HG02852 (cell line): ENCODE results near the gene ITPR3.
"Not testable (repeated sequence)": the region's sequence is repeated elsewhere in the genome, so short reads cannot be mapped to it uniquely, and the experiment has no call there.

Source experiments
- ATAC-seq: cut with Tn5 transposase; IDR thresholded peaks from one replicate; pipeline ENCODE4 v1.9.1; 2021; ENCODE audit warnings: mild to moderate bottlenecking, moderate library complexity; ENCODE audit not compliant: unreplicated experiment

Gene ITPR3

DNA sequence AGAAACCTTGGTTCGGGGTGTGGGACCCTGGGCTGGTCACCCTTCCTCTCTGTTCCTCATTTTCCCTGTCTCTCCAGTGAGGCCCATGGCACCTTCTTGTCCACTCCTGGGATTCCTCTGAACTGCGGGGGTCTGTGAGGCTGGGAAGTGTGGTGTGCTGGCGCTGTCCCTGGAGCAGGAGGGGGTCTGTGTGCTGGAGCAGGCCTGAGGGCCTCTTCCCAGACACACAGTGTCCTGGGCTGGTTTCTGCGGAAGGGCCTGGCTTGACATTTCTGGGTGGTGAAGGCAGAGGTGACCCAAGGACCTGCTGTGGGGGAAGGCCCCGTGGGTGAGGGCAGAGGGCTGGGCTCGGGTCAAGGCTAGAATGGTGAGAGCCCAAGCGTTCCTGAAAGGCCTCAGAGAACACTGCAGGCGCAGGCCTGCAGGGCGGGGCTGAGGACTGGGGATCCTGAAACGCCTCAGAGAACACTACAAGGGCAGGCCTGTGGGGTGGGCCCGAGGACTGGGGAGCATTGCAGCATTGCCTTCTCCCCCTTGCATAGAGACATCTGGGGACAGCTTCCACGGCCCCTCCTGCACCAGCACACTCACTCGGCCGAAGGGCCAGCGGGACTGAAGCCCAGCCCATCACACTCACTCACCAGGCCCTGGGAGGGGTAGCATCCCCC, 30.5 kb upstream of the ITPR3 start:
- ATAC-seq: no peak

DNA sequence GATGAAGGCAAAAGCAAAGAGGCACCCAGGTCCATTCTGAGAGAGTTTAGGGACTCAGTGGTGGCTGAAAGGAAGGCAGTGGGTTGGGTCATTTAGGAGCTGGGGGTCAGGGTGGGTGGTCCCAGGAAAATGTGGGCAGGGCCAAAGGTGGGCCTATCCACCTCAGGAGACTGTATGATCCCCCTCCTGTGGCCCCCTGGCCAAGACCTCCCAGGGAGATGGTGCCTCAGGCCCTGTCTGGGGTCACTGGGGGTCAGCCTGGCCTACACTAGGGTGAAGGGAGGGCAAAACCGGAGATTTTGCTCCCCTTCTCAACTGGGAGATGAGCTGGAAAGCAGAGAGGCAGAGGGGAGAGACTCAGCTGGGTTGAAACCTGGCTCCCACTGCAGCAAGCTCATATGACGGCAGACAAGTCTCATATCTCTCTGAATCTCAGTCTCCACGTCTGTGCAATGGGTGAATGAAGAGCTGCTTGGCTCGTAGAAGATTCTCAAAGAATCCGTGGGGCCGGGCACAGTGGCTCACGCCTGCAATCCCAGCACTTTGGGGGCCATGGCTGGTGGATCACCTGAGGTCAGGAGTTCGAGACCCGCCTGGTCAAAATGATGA, 29.6 kb upstream of the ITPR3 start:
- no peak for ATAC-seq

DNA sequence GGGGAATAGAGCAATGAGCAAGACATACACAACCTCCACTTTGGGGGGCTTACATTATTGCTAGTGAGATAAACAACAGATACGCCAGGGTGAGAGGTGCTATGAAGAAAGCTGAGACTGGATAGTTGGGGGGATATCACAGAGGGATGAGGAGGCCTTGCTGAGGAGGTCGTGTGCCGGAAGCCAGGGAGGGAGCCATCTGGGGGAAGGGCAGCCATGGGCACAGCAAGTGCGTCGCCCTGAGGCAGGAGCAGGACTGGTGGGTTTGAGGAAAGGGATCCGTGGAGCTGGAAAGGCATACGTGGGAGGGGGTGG, 28.9 kb upstream of the ITPR3 start:
- no peak for ATAC-seq

DNA sequence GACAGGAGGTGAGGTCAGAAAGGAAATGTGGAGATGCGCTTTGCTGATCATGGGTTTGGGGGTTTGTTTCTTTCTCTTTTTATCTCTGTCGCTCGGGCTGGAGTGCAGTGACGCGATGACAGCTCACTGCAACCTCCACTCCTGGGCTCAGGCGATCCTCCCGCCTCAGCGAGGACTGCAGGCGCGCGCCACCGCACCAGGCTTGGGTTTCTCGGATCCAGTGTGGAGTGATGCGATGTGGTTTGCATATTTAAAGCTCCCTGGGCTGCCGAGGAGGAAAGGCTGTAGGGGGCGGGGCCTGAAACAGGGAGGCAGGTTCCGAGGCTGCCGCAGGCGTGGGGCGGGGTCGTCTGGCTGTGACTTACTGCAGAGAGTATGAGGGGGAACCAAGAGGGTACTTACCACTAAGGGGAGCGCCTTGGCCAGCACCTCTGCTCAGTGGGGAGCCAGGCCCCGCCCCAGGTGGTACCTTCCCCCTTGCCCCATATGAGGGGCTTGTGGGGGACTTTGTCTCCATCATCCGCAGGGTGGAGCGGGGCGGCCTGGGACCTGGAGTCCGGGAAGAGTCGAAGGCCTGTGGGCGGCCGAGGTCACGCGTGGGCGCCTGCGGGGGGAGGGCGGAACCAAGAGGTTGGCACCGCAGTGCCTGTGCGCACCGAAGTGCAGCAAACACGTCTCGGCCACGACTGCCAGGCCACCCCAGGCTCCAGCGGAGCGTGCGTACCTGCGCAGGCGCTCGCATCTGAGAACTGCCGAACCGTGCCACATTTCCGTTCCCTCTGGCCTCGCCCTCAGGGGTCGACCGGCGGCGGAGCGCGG, 28.3 kb upstream of the ITPR3 start:
- peak; percentile 47 for ATAC-seq

- no peak for ATAC-seq
Measured at GRCh38 chr6:33593414-33593727, 27.8 kb upstream of the ITPR3 start.

- no peak for ATAC-seq
Measured at GRCh38 chr6:33595001-33595846, 25.9 kb upstream of the ITPR3 start.

- not testable (repeated sequence) for ATAC-seq
Measured at GRCh38 chr6:33596894-33597293, 24.2 kb upstream of the ITPR3 start.

- ATAC-seq: no peak
Measured at GRCh38 chr6:33597551-33598322, 23.4 kb upstream of the ITPR3 start.

GRCh38 chr6:33599413-33599938, 21.6 kb upstream of the ITPR3 start:
- no peak for ATAC-seq

DNA sequence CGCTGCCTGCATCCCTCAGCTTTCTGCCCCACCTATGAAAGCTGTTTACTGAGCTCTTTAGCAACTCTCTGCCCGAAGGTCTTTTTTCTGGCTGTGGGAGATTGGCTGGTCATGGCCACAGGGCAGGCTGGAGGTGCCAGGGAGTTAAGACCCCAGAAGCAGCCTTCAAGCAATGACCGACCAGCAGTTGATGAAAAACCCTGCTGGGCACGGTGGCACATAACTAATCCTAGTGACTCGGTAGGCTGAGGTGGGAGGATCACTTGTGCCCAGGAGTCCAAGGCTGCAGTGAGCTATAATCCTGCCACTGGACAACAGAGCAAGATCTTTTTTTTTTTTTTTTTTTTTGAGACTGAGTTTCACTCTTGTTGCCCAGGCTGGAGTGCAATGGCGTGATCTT, 20.4 kb upstream of the ITPR3 start:
- ATAC-seq: no peak

- no peak for ATAC-seq
Measured at GRCh38 chr6:33602180-33602579, 18.9 kb upstream of the ITPR3 start.

DNA sequence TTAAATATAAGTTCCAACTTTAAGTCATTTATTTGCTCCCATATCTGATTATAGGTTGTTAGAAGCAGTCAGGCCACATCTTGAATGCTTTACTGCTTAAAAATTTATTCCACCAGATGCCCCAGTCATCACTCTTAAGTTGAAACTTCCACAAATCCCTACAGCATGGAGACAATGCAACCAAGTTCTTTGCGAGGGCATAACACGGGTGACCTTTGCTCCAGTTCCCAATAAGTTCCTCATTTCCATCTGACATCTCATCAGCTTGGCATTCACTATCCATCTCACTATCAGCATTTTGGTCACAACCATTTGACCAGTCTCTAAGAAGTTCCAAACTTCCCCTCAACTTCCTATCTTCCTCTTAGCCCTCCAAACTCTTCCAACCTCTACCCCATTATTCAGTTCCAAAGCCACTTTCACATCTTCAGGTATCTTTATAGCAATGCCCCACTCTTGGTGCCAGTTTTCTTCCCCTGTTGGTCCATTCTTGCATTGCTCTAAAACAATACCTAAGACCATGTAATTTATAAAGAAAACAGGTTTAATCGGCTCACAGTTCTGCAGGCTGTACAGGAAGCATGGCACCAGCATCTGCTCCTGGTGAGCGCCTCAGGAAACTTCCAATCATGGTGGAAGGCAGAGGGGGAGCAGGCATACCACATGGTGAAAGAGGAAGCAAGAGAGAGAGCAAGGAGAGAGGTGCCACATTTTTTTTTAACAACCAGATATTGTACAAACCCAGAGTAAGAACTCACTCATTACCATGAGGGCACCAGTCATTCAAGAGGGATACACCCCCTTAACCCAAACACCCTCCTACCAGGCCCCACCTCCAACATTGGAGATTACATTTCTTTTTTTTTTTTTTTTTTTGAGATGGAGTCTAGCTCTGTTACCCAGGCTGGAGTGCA, 15.9 kb upstream of the ITPR3 start:
- ATAC-seq: no peak

- ATAC-seq: no peak
Measured at GRCh38 chr6:33606642-33607041, 14.5 kb upstream of the ITPR3 start.

DNA sequence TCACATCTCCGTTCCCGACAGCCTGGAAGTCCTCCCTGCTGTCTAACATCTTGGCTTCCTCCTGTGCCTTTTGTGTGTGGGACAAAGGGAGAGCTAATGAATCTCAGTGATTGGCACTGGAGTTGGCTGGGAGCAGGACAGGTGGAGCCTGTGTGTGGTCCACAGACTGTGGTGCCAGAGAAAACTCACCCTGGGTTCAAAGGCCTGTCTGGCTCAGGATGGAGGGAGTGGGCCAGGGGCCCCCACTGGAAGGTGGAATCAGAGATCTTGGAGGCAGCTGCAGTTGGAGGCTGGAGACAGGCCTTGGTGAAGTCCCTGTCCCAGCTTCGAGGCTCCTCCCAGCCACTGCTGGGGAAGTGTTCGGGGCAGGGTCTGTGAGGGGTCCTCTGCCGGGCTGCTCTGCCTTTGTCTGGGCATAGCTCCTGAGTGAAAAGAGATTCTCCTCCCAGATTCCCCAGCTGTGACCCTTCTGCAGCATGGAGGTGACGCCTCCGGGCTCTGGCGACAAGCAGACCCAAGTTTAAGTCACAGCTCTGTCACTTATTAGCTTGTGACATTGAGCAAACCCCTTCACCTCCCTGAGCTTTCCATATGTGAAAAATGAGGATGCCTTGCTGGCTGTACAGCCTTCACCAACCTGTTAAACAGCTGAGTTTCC, 13.9 kb upstream of the ITPR3 start:
- ATAC-seq: no peak

DNA sequence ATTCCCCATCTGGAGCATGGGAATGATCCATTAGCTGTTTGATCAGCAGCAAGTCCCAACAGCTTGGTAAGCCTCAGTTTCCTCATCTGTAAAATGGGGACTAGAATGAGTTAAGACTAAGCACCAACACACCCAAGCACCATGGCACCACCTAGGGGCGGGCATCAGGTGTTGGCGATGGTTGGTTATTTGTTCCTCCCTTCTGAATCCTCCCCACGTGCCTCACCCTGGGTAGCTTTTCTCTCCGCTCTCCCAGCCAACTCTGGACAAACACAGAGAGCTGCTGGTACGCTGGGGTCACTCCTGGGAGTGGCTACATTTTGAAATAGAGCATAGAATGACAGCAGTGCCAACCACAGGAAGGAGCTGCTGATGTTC, 13.3 kb upstream of the ITPR3 start:
- no peak for ATAC-seq

- no peak for ATAC-seq
Measured at GRCh38 chr6:33609019-33609418, 12.1 kb upstream of the ITPR3 start.

- ATAC-seq: no peak
Measured at GRCh38 chr6:33609528-33609927, 11.6 kb upstream of the ITPR3 start.

GRCh38 chr6:33610067-33610466, 11.1 kb upstream of the ITPR3 start:
- ATAC-seq: no peak
